Omental fat pad (tissue), 4 donors: ENCODE data around the gene ZNF521. TPM values are rescaled to one million over a fixed set of nuclear protein-coding genes. Genes with fewer than 3 reads are reported as not detected.

Experiments used
- ATAC-seq: fragments of 150-250 bp; one replicate; pipeline ENCODE4 v1.9.1; 2016; ENCODE audit warnings: mild to moderate bottlenecking, moderate library complexity; ENCODE audit not compliant: low FRiP score
- DNase-seq: peaks from one replicate; pipeline ENCODE4 v3.0.0-alpha.2; 2019; ENCODE audit warnings: low spot score
- CTCF ChIP-seq, 3 donors: fragments of 450-650 bp; IDR thresholded peaks; one replicate each; pipeline ENCODE4 v1.5.1; 2016 to 2017; ENCODE audit warnings: antibody characterized with exemption in 3 of 3, mild to moderate bottlenecking in 3 of 3, moderate library complexity in 2 of 3
- total RNA-seq, 4 donors: library from RNA; depleted of rRNA; stranded (reverse); fragments of >200 nt; gene quantifications; one replicate each; pipeline ENCODE4 v1.1.0, GENCODE V29; 2016

The ZNF521 gene
- total RNA-seq, 4 donors from 2014 or later = 15.0 to 79.9 (median 28.1) TPM

GRCh38 chr18:25239581-25240419, 112.2 kb downstream of the ZNF521 start:
- ATAC-seq = no peak
- no peak for DNase-seq
- no peak for TF ChIP-seq CTCF (IDR thresholded peaks at IDR 0.05)

- ATAC-seq = no peak
- no peak for TF ChIP-seq CTCF (IDR thresholded peaks at IDR 0.05)
- DNase-seq = no peak
Measured at GRCh38 chr18:25239151-25239550, 112.8 kb downstream of the ZNF521 start.

GRCh38 chr18:25237571-25238267, 114.2 kb downstream of the ZNF521 start:
- DNase-seq (no peak), ATAC-seq (no peak)

GRCh38 chr18:25236736-25237135, 115.2 kb downstream of the ZNF521 start:
- ATAC-seq (no peak), DNase-seq (no peak)
- no peak for TF ChIP-seq CTCF (IDR thresholded peaks at IDR 0.05)

More at GRCh38 chr18:25237571-25238267, 114.2 kb downstream of the ZNF521 start:
- no peak for TF ChIP-seq CTCF (IDR thresholded peaks at IDR 0.05)

- DNase-seq (no peak), ATAC-seq (no peak)
- TF ChIP-seq CTCF (IDR thresholded peaks at IDR 0.05) = no peak
Measured at GRCh38 chr18:25235401-25236042, 116.4 kb downstream of the ZNF521 start.

- DNase-seq (no peak), ATAC-seq (no peak)
- TF ChIP-seq CTCF (IDR thresholded peaks at IDR 0.05) = no peak
Measured at GRCh38 chr18:25234740-25235345, 117.1 kb downstream of the ZNF521 start.
